Measurements from ENCODE around the gene CLTA.

- no peak for TF ChIP-seq CTCF (IDR thresholded peaks at IDR 0.05)
- TF ChIP-seq POLR2A (IDR thresholded peaks at IDR 0.05): no peak
- TF ChIP-seq POLR2AphosphoS5 (IDR thresholded peaks at IDR 0.05): no peak
Observed at GRCh38 chr9:36194326-36195000, 3.7 kb downstream of the CLTA start.

Measured in breast epithelium (tissue), 3 donors.